BLaER1 treated with 17β-estradiol and CSF1 and Interleukin-3, amounts not matched to agents 10 nM and 100 nM (cell line): ENCODE measurements around the gene CBX8.

Experiments used
- H3K27ac ChIP-seq, 11 experiments: shearing (Covaris generic); formaldehyde crosslinking; 2 replicates each; pipeline ENCODE4 v1.8.1; 2022
- H3K27me3 ChIP-seq, 11 experiments: shearing (Covaris generic); formaldehyde crosslinking; 2 replicates each; pipeline ENCODE4 v1.8.1; 2022
- H3K36me3 ChIP-seq, 11 experiments: shearing (Covaris generic); formaldehyde crosslinking; 2 replicates each; pipeline ENCODE4 v1.8.1; 2022
- H3K4me1 ChIP-seq, 10 experiments: shearing (Covaris generic); formaldehyde crosslinking; 2 replicates each; pipeline ENCODE4 v1.8.1; 2022
- H3K4me2 ChIP-seq, 11 experiments: shearing (Covaris generic); formaldehyde crosslinking; 2 replicates each; pipeline ENCODE4 v1.8.1; 2022
- H3K4me3 ChIP-seq, 10 experiments: shearing (Covaris generic); formaldehyde crosslinking; 2 replicates each; pipeline ENCODE4 v1.8.1; 2022
- H3K9ac ChIP-seq, 11 experiments: shearing (Covaris generic); formaldehyde crosslinking; 2 replicates each; pipeline ENCODE4 v1.8.1; 2022
- H3K9me3 ChIP-seq, 11 experiments: shearing (Covaris generic); formaldehyde crosslinking; replicated peaks in 1 of 11; 2 replicates each; pipeline ENCODE4 v1.8.1; 2022
- H4K20me1 ChIP-seq, 11 experiments: shearing (Covaris generic); formaldehyde crosslinking; 2 replicates each; pipeline ENCODE4 v1.8.1; 2022
- Cebpa-rat ChIP-seq, 11 experiments: shearing (Covaris generic); IDR thresholded peaks; 2 replicates each; pipeline ENCODE4 v1.8.1; 2022

CBX8 gene

DNA sequence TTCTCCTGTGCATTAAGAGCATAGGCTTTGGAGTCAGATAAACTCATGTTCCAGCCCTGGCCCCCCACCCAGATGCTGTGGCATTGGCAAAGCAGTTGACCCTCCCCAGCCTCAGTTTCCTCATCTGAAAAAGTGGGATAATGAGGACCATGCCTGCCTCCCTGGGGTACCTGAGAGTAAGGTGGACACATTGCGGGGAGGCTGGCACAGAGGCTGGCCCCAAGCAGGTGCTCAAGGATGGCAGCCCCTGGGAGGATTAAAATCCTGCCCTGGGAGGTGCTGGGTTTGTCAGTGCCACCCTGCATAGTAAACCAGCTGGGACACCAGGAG lies 54.3 kb downstream of the CBX8 start:
- H3K27me3 ChIP-seq = peaks cover 13 to 31% (median 18%) of the 10 kb centered on the region in 11 experiments
- peak overlapping the region; percentile 86 to 97 (median 92); a peak in 20 of 22 replicates for H3K4me2 ChIP-seq
- no peak overlapping the region for H3K4me3 ChIP-seq
- TF ChIP-seq Cebpa-rat (IDR thresholded peaks at IDR 0.05) = no peak
- no peak overlapping the region for H3K27ac ChIP-seq
- no peaks in the 10 kb centered on the region for H3K9me3 ChIP-seq
- H3K9ac ChIP-seq = no peak overlapping the region; a peak in 1 of 22 replicates
- H3K4me1 ChIP-seq = peaks cover 4 to 52% (median 40%) of the 10 kb centered on the region in 10 experiments; a peak in 19 of 20 replicates
- no peaks in the 10 kb centered on the region for H3K36me3 ChIP-seq
- H4K20me1 ChIP-seq = peaks cover 0 to 9% (median 0%) of the 10 kb centered on the region in 11 experiments; a peak in 5 of 22 replicates
